Breast epithelium (tissue), 4 donors: ENCODE data around the gene GNB1L. TPM values are rescaled to one million over a fixed set of nuclear protein-coding genes. Genes with fewer than 3 reads are reported as not detected.

Experiments
- DNase-seq, 2 donors: peaks; one replicate each; pipeline ENCODE4 v3.0.0-alpha.2; 2019; ENCODE audit warnings: low spot score in 2 of 2
- H3K27ac ChIP-seq, 2 donors: fragments of 200-600 bp; sonication (generic) in 1 of 2; one replicate each; pipeline ENCODE4 v1.5.1; 2016 to 2019; ENCODE audit warnings: mild to moderate bottlenecking in 1 of 2
- H3K27me3 ChIP-seq, 2 donors: fragments of 200-600 bp; sonication (generic) in 1 of 2; one replicate each; pipeline versions ENCODE4 v1.5.1 to v1.6.0; 2017 to 2019; ENCODE audit warnings: control low read depth in 1 of 2, mild to moderate bottlenecking in 1 of 2
- H3K36me3 ChIP-seq: fragments of 200-600 bp; one replicate; pipeline ENCODE4 v1.5.1; 2019
- H3K4me1 ChIP-seq, 2 donors: fragments of 200-600 bp; sonication (generic); one replicate each; pipeline ENCODE4 v1.5.1; 2016 to 2019; ENCODE audit warnings: control low read depth in 1 of 2
- H3K4me3 ChIP-seq, 3 donors: fragments of 200-600 bp; sonication (generic); 1 replicate in 2 of 3; 2 replicates in 1 of 3; pipeline ENCODE4 v1.5.1; 2016 to 2019; ENCODE audit warnings: mild to moderate bottlenecking in 3 of 3, moderate library complexity in 2 of 3
- H3K9me3 ChIP-seq, 2 donors: fragments of 200-600 bp; sonication (generic) in 1 of 2; one replicate each; pipeline ENCODE4 v1.5.1; 2016 to 2019; ENCODE audit warnings: control low read depth in 1 of 2
- POLR2A ChIP-seq: fragments of 450-650 bp; IDR thresholded peaks from one replicate; pipeline ENCODE4 v1.6.1; 2016; ENCODE audit warnings: antibody characterized with exemption, mild to moderate bottlenecking, moderate library complexity
- POLR2AphosphoS5 ChIP-seq, 3 donors: sonication (generic); formaldehyde crosslinking; IDR thresholded peaks; one replicate each; pipeline ENCODE4 v1.6.1; 2017; ENCODE audit warnings: antibody characterized with exemption in 3 of 3
- intact Hi-C: fragments of 100-400 bp; cut with DNase I; formaldehyde crosslinking; loops from one replicate; pipeline ENCODE4 v1.15.1; 2023; ENCODE audit warnings: low total_unique reads
- total RNA-seq, 3 donors: library from RNA; depleted of rRNA; stranded (reverse); fragments of >200 nt; gene quantifications; one replicate each; pipeline ENCODE4 v1.1.0, GENCODE V29; 2016
- TF ChIP-seq, protein P1 (sequence below), 3 donors: fragments of 450-650 bp; IDR thresholded peaks; one replicate each; pipeline ENCODE4 v1.5.1; 2016 to 2017; ENCODE audit warnings: antibody characterized with exemption in 3 of 3, mild to moderate bottlenecking in 3 of 3, moderate library complexity in 3 of 3

GNB1L gene, protein sequence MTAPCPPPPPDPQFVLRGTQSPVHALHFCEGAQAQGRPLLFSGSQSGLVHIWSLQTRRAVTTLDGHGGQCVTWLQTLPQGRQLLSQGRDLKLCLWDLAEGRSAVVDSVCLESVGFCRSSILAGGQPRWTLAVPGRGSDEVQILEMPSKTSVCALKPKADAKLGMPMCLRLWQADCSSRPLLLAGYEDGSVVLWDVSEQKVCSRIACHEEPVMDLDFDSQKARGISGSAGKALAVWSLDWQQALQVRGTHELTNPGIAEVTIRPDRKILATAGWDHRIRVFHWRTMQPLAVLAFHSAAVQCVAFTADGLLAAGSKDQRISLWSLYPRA
- total RNA-seq = 1 to 10 TPM; 5.6 to 8.2 (median 6.3) TPM

DNA sequence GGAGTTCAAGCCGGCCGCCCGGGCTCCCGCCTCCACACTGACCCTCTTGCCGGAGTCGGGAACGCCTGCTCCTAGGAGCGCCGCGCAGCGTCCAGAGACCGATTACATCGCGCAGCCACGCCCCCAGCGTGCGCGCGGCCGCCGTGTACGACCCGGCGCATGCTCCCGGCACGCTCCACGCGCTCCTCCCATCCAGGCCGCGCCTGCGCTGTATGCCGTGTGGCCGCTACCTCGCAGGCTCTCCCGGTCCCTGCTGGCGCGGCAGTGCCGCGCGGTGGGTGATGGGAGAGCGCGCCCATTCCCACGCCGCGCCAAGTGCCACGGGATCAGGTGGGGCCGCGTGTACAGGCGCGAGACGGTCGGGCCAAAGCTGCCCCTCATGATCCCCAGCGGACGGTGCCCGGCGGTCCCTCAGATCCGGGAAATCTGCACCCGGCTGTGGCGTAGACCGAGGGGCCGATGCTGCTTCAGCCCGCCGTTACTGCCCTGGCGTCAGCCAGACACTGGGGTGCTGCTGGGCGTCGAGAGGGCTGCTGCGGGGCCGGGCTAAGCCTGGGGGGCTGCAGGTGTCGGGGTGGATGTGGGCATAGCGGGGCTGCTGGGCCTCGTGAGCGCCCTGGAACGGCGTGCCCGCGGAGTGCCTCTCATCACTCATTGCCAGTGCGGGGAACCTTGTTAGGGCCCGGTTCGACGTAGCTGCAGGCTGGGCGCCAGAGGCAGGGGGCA, at the start of gene GNB1L, which contains the start of gene RTL10:
TSS of gene GNB1L (minus strand) at position 97 of the 726 bp plus-strand sequence. CDS start 33,519 bp downstream, outside the sequence.
TSS of gene RTL10 (minus strand) at position 97 of the 726 bp plus-strand sequence. CDS start 2,613 bp downstream, outside the sequence.
- Histone ChIP-seq H3K9me3 (no peaks in the 10 kb centered on the region), H3K27ac (peak within 1 kb of the TSS; percentile 90 to 97), H3K4me3 (peak within 1 kb of the TSS; percentile 80 to 94 (median 93)), H3K36me3 (no peaks in the 10 kb centered on the region), H3K27me3 (no peaks in the 10 kb centered on the region), H3K4me1 (peaks cover 15 to 34% of the 10 kb centered on the region in 2 donors)
- peak; percentile 90 for TF ChIP-seq POLR2A
- TF ChIP-seq POLR2AphosphoS5 (IDR thresholded peaks at IDR 0.05) = peak; percentile 77 to 93 (median 91)
- TF ChIP-seq, protein P1, sequence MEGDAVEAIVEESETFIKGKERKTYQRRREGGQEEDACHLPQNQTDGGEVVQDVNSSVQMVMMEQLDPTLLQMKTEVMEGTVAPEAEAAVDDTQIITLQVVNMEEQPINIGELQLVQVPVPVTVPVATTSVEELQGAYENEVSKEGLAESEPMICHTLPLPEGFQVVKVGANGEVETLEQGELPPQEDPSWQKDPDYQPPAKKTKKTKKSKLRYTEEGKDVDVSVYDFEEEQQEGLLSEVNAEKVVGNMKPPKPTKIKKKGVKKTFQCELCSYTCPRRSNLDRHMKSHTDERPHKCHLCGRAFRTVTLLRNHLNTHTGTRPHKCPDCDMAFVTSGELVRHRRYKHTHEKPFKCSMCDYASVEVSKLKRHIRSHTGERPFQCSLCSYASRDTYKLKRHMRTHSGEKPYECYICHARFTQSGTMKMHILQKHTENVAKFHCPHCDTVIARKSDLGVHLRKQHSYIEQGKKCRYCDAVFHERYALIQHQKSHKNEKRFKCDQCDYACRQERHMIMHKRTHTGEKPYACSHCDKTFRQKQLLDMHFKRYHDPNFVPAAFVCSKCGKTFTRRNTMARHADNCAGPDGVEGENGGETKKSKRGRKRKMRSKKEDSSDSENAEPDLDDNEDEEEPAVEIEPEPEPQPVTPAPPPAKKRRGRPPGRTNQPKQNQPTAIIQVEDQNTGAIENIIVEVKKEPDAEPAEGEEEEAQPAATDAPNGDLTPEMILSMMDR (IDR thresholded peaks at IDR 0.05) = no peak
- intact Hi-C loops = no loop called here
- DNase-seq = peak; percentile 95 to 97

DNA sequence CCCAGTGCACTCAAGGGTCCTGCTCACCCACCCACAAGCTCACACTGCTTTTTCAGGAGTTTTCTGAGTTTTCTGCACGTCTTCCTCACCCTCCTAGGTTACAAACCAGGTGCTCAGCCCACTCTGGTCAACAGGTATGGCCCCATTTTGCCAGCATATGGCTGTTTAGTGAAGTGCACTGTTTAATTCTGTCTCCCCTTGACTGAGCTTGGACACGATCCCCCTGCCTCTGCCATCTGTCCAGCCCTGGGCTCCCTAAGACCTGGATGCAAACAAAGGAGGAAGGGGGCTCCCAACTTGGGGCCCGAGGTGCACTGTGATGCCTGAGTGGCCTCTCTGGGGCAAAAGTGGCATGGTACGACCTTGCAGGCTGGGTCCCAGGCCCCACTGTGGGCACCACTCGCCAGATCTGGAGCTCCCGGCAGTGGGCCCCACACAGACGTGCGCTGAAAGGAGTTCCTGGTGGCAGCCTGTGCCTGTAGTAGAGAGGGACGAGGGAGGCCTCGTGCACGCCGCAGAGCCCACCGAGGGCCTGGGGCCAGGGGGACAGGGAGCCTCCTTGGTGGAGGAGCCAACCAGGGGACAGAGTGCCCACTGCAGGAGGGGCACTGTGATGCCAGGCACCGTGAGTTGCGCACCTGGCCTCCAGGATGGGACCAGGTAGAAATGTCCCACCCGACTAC, 49.6 kb upstream of the GNB1L start:
- H3K27me3 ChIP-seq = no peaks in the 10 kb centered on the region
- TF ChIP-seq POLR2AphosphoS5 (IDR thresholded peaks at IDR 0.05) (no peak), POLR2A (no peak)
- TF ChIP-seq, protein P1 (IDR thresholded peaks at IDR 0.05) = no peak
- no peak for DNase-seq
- H3K27ac ChIP-seq = no peak overlapping the region
- no peak overlapping the region for H3K4me3 ChIP-seq
- intact Hi-C loops = loop anchor here (5.0 kb wide), 1 partner anchor 177 kb away; no protein-coding TSS in a partner anchor
- H3K9me3 ChIP-seq = no peaks in the 10 kb centered on the region
- no peaks in the 10 kb centered on the region for H3K36me3 ChIP-seq
- H3K4me1 ChIP-seq = no peaks in the 10 kb centered on the region

DNA sequence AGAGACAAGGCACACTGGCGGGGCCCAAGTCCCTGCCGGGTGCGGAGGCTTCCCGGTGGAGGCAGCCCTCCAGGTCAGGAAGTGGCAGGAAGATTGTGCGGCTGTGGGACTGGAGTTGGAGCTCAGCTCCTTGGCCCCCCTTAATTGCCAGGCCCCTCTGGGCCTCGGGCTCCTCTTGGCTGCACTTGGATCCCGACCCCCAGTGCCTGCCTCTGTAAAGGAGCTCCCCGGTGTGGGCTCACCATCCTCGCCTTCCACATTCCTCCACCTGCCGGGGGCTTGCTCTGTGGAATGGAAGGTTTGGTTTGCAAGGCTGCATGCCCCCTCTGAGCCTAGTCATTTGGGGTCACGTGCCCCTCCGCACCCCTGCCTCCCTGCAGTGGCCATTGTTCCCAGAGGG, 48.8 kb upstream of the GNB1L start:
- Histone ChIP-seq H3K4me1 (no peaks in the 10 kb centered on the region), H3K36me3 (no peaks in the 10 kb centered on the region), H3K27ac (no peak overlapping the region), H3K27me3 (no peaks in the 10 kb centered on the region), H3K4me3 (no peak overlapping the region), H3K9me3 (no peaks in the 10 kb centered on the region)
- intact Hi-C loops = loop anchor here (5.0 kb wide), 1 partner anchor 176 kb away; no protein-coding TSS in a partner anchor
- TF ChIP-seq, protein P1 (IDR thresholded peaks at IDR 0.05) = no peak
- TF ChIP-seq POLR2AphosphoS5 (IDR thresholded peaks at IDR 0.05) (no peak), POLR2A (no peak)
- DNase-seq = no peak

DNA sequence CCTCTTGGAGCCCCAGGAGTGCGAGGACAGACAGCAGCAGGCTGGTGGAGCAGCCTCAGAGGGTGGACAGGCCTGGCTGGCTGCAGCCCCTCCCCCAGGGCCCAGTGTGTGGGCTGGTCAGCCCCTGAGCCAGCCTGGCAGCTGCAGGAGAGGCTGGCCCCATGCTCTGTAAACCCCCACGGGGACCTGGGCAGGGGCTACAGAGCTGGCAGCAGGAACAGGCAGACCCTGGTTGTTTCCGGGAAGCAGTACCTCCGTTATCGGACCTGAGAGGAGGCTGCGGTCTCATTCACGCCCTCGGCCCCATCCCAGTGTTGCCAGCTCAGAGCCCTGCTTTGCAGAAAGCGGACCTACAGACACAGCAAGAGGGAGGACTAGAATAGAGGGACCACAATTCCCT, 48.4 kb upstream of the GNB1L start:
- H3K27me3 ChIP-seq = no peaks in the 10 kb centered on the region
- no peaks in the 10 kb centered on the region for H3K36me3 ChIP-seq
- H3K9me3 ChIP-seq = no peaks in the 10 kb centered on the region
- H3K4me1 ChIP-seq = no peaks in the 10 kb centered on the region
- H3K4me3 ChIP-seq = no peak overlapping the region
- intact Hi-C loops = loop anchor here (5.0 kb wide), 1 partner anchor 176 kb away; no protein-coding TSS in a partner anchor
- no peak overlapping the region for H3K27ac ChIP-seq
- TF ChIP-seq, protein P1 (IDR thresholded peaks at IDR 0.05) = no peak
- TF ChIP-seq POLR2A = no peak
- TF ChIP-seq POLR2AphosphoS5 (IDR thresholded peaks at IDR 0.05) = no peak
- no peak for DNase-seq
